GM12892 (cell line): ENCODE measurements around the gene TOGARAM2.

Experiments
- POLR2A ChIP-seq: IDR thresholded peaks from 2 replicates; pipeline ENCODE4 v1.6.1; 2011; ENCODE audit warnings: low read depth, low read length, control low read depth
- POLR2AphosphoS5 ChIP-seq: IDR thresholded peaks from 2 replicates; pipeline ENCODE4 v1.6.1; 2011; ENCODE audit warnings: low read depth, low read length, control low read depth
- TAF1 ChIP-seq: IDR thresholded peaks from 2 replicates; pipeline ENCODE4 v1.6.1; 2011; ENCODE audit warnings: low read depth, mild to moderate bottlenecking, control low read depth, low read length, borderline replicate concordance

DNA sequence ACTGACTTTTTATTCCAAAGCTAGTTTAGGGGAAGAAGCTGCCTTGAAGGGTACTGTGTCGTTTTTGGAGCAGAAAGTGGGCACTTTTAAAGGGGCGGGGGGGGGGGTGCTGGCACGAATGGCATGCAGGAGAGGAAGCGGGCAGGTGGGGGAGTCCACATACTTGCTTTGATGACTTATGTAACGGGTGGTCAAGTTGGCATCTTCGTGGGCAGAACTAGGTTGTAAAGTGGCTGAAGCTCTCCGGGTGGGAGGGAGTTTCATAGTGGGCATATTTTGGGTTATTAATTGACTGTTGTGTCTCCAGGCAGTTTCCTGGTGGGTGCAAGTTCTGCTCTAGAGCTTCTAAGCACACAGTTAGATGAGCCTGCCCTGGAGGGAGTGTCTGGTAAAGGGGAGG lies 73.3 kb downstream of the TOGARAM2 start:
- TF ChIP-seq POLR2A (no peak), POLR2AphosphoS5 (no peak), TAF1 (no peak)
